IPS DF 4.7 (cell line): ENCODE results near the gene CTDSP2.
A peak's percentile ranks its signal among the peaks of the same experiment; 100 is the strongest.
"Not testable (repeated sequence)": the region's sequence is repeated elsewhere in the genome, so short reads cannot be mapped to it uniquely, and the experiment has no call there.

Experiments used
- DNase-seq: peaks from one replicate; pipeline ENCODE4 v3.0.0-alpha.2; 2013; ENCODE audit warnings: low spot score; ENCODE audit errors: extremely low read depth

CTDSP2 gene

DNA sequence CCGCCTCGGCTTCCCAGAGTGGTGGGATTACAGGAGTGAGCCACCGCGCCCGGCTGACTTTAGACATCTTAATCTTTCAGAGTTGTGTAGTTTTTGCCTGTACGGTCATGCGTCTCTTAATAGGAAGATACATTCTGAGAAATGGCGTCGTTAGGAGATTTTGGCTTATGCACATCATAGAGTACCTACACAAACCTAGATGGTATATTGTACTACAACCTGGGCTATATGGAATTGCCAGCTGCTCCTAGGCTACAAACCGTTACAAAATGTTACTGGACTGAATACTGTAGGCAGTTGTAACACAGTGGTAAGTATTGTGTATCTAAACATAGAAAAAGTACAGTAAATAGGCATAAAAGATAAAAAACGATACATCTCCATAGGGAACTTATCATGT lies 62.7 kb downstream of the CTDSP2 start:
- no peak for DNase-seq

GRCh38 chr12:57783466-57783801 lies 63.1 kb downstream of the CTDSP2 start:
- no peak for DNase-seq

GRCh38 chr12:57782608-57783465 lies 63.7 kb downstream of the CTDSP2 start, which contains the start of gene TSFM:
Gene TSFM (plus strand): TSS chr12:57782787. CDS start chr12:57782802, 15 bp downstream.
- DNase-seq = peak; percentile 87

DNA sequence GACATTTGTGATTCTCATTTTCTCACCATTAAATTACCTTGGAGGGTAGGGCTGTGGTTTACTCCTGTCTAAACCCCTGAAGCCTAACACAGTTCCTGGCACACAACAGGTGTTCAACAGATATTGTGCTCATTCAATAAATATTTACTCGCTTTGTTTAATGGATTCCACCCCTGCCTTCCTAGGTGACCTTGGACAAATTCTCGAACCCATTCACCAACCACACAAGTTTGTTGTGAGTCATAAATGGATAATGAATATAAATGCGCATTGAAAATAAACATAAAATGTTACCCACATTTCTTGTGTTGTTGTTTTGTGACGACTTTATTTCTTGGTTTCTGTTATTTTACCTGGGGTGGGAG lies 64.3 kb downstream of the CTDSP2 start:
- DNase-seq = no peak

GRCh38 chr12:57781801-57782200 lies 64.7 kb downstream of the CTDSP2 start:
- DNase-seq = no peak

GRCh38 chr12:57781244-57781643 lies 65.3 kb downstream of the CTDSP2 start:
- no peak for DNase-seq

DNA sequence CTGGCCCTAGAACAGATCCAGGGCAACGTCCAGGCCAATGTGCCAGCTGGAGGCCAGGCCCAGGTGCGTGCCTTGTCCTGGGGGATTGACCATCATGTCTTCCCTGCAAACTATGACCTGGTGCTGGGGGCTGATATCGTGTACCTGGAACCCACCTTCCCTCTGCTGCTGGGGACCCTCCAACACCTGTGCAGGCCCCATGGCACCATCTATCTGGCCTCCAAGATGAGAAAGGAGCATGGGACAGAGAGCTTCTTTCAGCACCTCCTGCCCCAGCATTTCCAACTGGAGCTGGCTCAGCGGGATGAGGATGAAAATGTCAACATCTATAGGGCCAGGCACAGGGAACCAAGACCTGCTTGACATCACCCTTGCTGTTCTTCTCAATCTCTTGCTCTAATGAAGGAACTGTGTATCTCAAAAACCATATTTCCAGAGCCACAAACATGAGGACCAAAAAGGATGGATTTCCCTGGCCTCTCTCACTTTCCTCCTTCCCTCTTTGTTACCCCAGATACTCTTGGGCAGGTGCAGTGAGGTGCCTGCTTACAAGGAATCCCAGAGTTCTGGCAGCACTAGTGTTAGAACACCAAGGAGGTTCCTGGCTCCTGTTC lies 66.1 kb downstream of the CTDSP2 start:
- DNase-seq = no peak

- no peak for DNase-seq
Measured at GRCh38 chr12:57779736-57780135, 66.8 kb downstream of the CTDSP2 start.

DNA sequence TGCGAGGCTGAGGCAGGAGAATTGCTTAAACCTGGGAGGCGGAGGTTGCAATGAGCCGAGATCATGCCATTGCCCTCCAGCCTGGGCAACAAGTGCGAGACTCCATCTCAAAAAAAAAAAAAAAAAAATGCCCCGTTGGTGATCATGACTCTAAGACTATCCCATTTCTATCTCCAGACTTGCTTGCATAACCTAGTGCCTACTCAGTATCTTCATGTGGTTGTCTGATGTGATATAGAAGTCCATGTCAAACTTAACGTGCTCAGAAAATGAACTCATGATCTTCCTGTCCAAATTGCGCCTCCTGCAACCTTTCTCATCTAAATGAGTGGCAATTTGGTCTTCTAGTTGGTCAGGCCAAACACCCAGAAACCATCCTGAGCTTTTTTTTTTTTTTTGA lies 68.6 kb downstream of the CTDSP2 start:
- no peak for DNase-seq

GRCh38 chr12:57777367-57777766 lies 69.2 kb downstream of the CTDSP2 start:
- no peak for DNase-seq

GRCh38 chr12:57776247-57776587 lies 70.3 kb downstream of the CTDSP2 start:
- DNase-seq = no peak

- no peak for DNase-seq
Measured at GRCh38 chr12:57775563-57776246, 70.8 kb downstream of the CTDSP2 start.

- DNase-seq = no peak
Measured at GRCh38 chr12:57775044-57775443, 71.5 kb downstream of the CTDSP2 start.

- DNase-seq = not testable (repeated sequence)
Measured at GRCh38 chr12:57774634-57775033, 71.9 kb downstream of the CTDSP2 start.

- no peak for DNase-seq
Measured at GRCh38 chr12:57772429-57773322, 73.9 kb downstream of the CTDSP2 start, which contains the start of gene EEF1AKMT3. Gene EEF1AKMT3 (plus strand): TSS chr12:57772614. CDS start chr12:57772725, 111 bp downstream.

- peak; percentile 92 for DNase-seq
Measured at GRCh38 chr12:57771873-57772428, 74.6 kb downstream of the CTDSP2 start, which contains the start of gene METTL1. Gene METTL1 (minus strand): TSS chr12:57772105. CDS start chr12:57772083, 22 bp downstream.

DNA sequence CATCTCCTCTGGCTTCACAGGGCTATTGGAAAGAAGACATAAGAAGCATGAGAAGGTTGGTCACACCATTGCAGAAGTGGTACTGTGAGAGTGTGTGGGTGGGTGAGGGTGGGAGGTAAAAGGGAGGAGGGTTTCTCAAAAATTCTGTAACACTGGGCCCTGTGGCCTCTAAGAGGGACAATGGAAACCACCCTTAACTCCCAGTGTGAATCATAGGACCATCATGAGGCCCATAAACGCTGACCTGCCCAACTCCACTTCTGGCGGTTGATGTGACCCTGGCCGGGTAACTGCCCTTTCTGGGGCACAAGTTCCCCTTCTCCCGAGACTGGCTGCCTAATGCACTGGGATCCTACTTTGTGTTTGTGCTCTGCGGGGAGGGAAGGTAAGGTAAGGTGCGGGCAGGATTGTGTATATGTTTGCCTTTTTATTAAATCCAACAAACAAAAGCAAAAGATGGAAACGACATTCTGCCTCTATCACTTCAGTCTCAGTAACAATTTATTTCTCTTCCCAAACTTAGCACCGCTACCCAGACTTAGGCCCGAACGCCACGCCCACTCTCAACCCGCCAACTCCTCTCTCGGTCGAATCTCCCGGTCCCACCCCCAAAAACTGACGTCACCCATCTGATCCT lies 75.2 kb downstream of the CTDSP2 start:
- DNase-seq = peak; percentile 90

GRCh38 chr12:57770734-57771133 lies 75.8 kb downstream of the CTDSP2 start:
- no peak for DNase-seq
